Hippocampal formation (tissue), 2 donors: Measurements from ENCODE around the gene NEGR1.
"Not testable (repeated sequence)": the region's sequence is repeated elsewhere in the genome, so short reads cannot be mapped to it uniquely, and the experiment has no call there.

Experiments used
- DNase-seq, 2 donors: peaks; one replicate each; lab custom pipeline; 2025; lab: John Stamatoyannopoulos, UW

Gene NEGR1

DNA sequence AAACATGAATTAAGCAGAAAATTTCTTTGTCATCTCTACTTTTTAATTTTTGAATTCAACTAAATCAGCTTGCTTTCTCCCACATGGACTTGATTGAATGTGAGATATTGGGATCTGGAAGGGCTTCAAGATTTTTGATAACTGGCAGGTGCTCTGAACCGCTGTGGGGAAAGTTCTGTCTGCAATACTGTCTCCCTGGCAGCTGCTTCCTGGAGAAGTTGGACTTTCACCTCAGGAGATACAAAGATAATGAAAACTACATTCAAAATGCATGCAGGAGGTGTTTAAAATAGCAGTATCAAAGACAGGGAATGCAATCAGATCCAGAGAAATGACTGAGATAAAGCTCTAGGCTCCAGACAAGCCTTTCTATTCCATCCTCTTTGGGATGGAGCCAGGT is 338.3 kb downstream of the NEGR1 start:
- no peak for DNase-seq

DNA sequence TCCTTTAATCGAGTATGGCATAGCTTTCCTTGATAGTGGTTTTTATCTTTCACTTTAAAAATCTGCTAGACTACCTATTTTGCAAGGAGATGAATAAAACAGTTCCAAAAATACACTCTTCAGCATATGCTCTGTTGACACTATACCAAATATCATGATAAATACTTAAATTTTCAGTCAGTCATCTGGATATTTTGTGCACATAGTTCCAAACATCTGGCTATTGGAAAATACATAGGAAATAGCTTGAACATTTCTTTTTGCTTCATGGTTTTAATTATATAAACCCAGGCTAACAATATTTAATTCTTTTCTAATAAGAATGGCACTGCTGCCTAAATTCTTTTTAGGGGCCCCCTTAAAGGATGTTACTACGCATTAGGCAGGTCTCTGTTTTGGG is 342.1 kb downstream of the NEGR1 start:
- no peak for DNase-seq

DNA sequence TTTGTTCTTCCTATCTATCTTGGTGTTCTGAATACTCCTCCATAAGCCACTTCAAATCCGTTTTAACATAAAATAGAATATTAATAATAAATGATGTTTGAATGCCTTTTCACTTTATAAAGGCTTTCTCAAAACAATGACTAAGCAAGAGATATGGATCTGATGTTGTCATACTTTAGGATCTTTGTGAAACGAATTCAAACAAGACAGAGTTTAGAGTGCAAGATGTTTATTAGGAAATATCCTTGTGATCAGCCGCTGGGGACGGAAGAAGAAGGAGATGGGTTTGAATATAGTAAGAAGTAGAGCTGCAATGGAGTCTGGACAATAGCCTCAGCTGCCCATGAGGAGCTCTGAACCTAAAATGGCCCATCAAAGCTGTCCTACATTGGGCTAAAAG is 351.8 kb downstream of the NEGR1 start:
- DNase-seq = no peak

DNA sequence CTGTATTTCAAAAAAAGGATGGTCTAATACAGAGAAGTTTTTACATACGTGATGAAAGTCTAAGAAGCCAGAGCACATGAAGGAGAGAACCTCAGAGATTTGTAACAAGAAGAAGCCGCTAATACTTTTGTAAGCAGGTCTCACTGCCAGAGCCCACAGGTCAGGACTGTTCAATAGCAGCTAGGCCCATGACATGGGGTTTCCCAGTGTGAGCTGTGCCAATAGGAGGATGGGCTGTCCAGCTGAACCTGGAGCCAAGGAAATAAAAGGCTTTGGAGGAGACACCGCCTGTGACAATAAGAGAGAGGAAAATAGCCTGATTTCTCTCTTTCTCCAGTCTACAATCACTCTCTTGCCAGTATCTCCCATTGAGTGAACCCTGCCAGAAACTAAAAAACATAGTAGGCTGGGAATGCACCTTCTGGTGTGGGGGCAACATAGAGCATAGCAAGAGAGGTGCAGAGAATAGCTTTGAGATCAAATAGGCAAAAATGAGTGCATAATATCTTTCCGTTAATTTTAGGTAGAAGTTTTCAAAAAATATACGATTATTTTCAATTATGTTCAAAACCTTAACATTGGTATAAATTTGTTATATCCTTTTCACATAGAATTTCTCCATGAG is 360.3 kb downstream of the NEGR1 start:
- no peak for DNase-seq

DNA sequence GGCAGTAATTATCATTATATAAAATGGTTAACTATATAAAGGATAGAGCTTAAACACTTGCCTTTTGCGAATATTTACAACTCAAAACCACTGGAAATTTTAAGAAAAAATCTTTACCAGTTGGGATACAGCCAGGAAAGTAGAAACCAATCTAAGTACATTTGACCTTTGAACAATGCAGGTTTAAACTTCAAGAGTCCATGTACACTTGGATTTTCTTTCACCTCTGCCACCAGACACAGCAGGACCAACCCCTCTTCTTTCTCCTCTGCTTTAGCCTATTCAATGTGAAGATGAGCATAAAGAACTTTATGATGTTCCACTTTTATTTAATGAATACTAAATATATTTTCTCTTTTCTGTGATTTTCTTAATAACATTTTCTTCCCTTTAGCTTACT is 361.1 kb downstream of the NEGR1 start:
- no peak for DNase-seq

DNA sequence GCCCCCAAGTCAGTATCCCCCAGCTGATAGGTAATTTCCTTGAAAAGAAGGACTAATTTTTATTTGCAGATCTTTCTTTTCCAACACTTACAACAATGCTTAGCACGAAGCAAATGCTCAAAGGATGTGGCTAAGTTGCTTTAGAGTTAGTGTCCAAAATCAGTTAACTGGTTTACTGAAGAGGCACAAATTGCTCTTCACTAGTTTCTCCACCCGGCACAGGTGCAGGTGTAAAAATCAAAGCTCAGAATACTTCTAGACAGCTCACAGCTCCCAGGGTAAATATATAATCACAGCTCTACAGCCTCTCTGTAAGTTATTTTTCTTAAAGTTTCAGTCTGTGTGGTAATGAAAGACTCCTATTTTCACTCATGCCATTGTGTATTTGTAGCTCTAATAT is 361.8 kb downstream of the NEGR1 start:
- no peak for DNase-seq

DNA sequence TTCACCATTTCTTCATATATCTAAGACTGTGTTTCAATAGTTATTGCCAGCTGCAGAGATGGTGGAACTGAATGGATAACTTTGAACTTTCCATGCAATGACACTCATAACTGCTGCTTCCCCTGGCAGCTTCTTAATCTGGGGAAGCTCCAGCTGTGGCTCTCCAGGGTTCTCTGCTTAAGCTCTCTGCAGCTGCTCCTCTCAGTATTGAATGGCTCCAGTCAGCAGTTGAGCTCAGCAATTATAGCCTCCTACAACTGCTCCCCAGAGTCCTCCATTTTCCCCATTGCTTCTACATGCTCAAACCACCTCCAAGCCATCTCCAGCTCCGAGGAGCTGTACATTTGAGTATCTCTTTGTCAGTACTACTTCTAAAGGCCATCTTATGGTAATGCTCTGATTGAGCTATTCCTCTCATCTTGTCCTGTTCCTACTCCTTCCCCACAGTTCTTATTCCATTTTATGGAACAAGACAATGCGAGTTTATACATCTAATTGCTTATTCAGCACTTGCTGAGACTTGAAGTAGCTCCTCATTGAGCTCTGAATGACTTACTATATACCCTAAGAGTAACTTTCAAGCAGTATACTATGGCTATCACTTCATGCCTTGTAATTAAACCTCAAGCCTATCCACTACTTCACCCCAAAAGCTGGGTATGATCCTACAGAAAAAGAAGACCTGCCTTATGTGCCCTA is 362.4 kb downstream of the NEGR1 start:
- no peak for DNase-seq

DNA sequence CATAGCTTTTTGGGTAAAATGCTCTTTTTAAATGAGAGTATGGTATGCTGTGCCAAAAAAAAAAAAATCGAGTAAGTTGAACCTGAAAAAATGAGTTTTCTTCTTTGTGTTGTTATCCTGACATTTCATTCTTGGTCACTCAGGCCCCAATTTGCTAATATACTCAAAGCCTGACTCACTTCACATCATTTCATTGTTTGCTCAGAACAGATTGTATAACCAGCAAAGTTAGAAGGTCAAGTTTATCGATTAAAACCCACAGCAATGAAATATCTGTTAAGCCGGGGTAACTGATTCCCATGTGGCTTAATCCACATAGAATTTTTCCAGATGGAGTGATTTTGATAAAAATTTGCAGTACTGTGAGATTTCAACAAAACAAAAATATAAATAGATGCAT is 363.7 kb downstream of the NEGR1 start:
- DNase-seq = no peak

DNA sequence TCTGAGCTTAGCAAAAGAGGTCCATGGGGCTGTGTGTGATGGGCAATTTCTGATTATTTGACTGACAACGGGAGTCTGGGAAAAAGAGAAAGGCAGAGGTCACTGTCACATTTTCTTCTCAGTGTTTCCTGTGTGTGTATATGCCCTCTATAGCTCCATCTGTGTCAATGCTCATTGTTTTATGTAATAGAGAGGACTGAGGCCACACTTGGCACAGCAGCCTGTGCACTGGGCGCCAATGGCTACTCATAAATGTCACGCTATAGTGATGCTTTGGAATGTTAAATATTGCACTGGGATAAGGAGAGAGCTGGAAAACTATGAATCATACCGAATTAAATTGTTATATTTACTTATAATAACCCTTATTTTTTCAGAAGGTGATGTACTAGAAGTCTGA is 365.4 kb downstream of the NEGR1 start:
- DNase-seq = no peak

DNA sequence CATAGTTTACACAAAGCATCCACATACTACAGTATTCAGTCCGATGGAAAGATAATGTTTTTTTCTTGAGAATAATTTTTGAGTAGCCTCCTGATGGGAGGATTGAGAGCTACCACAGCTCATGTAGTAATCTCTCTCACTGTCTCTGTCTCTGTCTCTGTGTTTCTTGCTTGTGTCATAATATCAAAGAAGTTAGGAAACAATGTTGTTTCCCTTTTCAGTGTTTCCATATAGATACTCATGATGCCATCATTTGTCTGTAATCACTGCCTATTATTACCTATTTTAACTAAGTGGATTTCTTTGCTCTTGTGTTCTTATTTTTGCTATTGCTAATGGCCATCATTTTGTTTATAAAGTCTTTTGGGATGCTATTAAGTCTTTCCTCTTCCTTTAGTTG is 367.7 kb downstream of the NEGR1 start:
- DNase-seq = no peak

DNA sequence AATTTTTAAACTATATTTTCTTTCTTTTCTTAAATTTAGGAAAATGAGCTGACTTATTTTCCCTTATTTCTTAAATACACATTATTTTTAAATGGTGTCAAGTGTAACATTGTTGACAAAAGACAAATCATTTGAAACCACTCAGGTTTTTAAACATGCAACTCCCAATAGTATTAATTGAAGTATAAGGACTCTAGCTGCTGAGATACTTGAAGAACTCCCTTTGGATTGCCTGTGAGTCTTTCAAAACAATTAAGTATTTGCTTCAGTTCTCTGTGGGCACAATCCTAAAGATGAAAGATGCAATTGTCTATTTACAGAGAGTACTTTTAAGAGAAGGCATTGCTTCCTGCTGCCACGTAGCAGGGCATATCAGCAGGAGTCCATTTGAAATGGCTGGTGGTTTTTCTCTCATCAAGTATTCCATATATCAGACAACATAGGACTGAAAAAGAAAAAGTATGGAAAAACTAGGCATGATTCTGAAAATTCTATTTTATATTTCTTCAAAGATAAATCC is 373.4 kb downstream of the NEGR1 start:
- DNase-seq = no peak

DNA sequence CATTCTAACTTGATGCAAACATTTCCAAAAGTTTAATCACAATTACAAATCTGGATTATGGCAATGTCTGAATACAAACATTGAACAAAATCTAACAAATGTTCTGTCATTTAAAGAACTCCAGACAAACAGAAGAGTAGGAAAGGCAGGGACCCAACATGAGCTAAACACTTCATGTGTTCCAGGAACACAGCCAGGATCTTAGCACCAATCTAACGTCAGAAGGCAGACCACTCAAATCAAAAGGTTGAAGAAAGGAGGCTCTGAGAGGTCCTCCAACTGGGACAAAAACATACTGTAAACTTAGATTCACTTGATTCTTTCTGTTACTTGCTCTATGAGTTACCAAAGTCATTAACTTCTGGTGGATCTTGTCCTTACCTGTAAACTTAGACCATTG is 374.0 kb downstream of the NEGR1 start:
- no peak for DNase-seq

DNA sequence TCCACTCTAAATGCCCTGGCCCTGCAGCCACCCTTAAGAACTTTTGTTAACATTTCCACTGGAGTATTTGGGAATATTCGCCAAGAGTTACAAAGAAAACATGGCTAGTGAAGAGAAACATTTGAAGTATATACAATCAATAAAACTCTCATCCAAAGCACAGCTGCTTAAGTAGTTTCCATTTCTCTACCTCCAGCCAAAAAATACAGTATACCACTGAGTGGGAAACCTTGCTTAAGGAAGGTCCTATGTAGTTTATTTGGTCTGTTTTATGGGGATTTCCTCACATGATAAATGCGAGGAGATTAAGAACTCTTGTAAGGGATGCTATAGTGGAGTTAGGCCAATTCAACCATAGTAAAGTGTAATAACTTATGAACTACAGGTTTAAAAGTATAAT is 382.5 kb downstream of the NEGR1 start:
- no peak for DNase-seq

DNA sequence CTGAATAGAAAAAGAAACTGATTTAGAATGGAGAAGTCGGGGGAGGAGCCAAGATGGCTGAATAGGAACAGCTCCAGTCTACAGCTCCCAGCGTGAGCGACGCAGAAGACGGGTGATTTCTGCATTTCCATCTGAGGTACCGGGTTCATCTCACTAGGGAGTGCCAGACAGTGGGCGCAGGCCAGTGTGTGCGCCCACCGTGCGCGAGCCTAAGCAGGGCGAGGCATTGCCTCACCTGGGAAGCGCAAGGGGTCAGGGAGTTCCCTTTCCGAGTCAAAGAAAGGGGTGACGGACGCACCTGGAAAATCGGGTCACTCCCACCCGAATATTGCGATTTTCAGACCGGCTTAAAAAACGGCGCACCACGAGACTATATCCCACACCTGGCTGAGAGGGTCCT is 394.2 kb downstream of the NEGR1 start:
- not testable (repeated sequence) for DNase-seq

DNA sequence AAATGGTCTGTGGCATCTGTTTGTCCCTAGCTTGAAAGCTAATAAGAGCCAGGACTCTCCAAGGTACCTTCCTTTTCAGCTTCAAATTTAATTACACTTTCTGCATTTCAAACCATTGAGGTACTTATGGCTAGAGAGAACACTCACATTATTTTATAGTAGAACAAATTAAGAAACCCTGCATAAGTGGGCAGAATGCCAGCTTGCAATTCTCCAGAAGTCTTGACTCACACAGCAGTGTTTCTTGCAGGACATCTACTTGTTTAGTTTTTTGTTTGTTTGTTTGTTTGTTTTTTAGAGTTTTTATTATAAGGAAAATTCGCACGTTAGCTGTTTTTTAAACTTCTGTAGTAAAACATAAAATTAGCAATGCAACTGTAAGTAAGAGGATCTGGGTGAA is 397.2 kb downstream of the NEGR1 start:
- no peak for DNase-seq

DNA sequence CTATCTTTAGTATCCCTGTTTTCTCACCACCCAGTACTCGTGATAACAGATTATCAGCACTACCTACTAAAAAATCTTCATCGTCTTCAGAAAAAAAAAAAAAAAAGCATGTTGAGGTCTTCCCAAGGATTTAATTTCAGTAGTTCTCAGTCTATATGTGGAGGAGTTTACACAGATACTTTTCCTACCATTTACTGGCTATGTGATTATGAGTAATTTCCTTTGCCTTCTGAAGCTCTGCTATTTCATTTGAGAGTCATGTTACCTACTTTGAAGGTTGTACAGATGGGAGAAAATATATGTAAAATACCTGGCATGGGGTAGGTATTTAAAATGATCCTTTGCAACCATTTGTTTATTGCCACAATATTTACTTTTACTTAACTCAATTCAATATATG is 399.7 kb downstream of the NEGR1 start:
- no peak for DNase-seq

DNA sequence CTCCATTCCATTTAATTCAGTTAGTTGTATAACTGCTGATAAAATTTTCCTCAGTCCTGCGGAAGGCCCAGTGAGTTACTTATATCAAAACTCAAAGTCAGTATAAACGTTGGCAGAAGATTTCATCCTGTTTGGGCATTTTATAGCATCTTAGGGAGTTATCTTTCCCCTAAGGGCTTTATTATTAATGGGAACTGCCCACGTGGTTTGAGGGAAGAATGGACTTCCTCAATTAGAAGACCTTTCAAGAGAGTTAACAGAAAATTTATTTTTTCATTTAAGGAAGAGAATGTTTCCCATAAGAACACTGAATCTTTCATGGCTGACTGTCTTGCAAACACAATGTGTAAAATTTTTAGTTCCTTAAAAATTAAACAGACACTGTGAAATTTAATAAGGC is 400.1 kb downstream of the NEGR1 start:
- DNase-seq = no peak

DNA sequence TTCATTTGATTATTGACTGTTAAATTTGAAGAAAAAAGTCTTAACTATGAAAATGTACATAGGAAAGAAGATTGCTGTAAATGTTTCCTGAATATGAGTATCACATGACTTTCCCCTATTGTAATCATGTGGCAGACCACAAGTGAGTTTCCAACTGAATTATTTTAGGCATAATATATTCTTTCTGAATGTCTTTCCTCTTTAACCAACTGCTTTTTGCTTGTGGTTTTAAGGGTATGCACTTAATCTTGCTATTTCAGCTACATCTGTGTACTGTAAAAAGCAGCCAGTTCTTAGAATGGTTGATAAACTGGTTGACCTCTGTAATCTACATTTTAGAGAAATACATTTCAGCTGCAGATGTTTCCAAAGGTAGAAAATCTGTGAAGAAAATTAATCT is 400.7 kb downstream of the NEGR1 start:
- no peak for DNase-seq

DNA sequence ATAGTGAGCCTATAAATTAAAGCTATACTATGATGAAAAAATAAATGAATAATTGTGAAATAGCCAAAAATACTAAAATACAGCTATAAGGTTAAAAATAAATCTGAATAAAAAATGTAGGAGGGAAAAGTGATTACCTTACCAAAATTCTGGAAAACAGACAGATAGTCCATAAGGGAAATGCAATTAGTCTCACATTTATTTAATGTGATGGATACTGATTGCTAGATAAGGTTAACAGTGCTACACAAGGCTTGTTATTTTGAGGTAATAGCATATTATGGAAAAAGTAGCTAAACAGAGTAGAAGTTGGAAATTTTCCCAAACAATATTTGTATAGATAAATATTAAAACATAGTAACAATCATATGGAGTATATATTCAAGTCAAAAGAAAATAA is 413.0 kb downstream of the NEGR1 start:
- DNase-seq = no peak

DNA sequence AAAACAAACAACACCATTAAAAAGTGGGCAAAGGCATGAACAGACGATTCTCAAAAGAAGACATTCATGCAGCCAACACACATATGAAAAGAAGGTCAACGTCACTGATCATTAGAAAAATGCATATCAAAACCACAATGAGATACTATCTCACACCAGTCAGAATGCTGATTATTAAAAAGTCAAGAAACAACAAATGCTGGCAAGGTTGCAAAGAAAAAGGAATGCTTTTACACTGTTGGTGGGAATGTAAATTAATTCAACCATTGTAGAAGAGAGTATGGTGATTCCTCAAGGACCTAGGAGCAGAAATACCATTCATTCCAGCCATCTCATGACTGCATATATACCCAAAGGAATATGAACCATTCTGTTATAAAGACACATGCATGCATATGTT is 419.6 kb downstream of the NEGR1 start:
- no peak for DNase-seq

DNA sequence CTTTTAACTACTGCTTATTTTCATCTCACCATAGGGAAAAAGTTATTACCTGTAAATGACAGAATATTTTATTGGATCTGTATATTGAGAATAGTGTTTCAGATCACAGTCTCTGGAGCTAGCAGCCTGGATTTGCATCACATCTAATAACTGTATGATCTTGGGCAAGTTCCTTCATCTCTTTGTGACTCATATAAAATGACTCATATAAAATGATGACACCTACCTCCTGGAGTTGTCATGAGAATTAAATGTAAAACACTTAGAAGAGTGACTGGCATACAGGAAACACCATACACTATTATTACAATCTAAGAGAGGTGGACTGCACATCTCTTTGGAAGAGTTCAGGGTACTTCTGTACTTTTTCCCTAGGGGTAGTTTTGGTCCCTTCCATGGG is 421.3 kb downstream of the NEGR1 start:
- no peak for DNase-seq

DNA sequence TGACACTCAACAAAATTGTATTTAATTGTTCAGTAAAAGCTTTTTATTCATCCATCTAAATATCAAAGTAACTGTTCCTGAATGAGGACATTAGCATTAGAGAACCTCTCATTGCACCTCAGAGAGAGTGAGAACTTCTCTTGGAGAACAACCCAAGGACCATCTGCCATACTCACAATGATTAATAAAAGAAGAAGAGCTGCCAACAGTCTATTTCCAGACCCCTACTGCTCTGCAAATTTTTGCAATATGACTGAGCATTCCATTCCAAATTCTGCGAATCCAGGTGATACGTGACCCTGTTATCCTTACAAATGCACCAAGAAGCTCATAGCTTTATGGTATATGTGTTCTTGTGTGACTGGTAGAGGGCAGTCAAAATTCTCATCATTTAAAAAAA is 422.5 kb downstream of the NEGR1 start:
- DNase-seq = no peak

DNA sequence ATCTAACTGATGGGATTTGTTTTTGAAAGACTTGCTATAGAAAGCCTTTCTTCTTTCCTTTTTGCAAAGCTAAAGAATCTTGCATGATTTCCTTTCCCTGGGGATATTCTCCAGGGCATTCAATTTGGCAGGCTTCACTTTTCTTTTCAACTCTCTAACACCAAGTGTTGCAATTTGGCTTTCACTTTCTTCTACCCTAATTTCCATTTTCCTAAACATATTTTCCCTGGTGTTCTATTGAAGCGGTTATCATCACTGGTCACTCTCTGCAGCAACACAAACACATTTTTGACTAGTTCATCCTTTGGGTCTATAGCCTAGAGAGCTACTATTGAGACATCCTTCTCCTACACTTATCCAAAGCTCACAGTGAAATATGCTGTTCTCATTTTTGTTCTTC is 424.5 kb downstream of the NEGR1 start:
- DNase-seq = no peak

DNA sequence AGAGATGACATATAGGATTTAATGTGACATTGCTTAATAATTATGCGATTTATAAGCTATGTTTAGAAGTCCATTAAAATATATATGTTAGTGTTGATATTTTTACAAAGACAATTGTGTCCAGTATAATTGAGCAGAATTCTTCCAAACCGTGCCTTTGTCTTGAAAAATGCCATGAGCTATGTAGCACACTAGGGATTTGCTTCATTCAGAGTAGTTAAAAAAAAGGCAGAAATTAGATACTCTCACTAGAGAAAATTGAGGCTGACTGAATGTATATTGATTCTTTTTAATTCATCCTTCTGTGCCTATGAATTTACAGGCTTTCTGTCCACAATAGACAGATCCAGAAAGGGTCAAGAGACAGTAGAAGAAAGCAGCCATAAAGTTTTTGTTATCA is 429.0 kb downstream of the NEGR1 start:
- no peak for DNase-seq
